ENCODE measurements around the gene PAPSS1.

The PAPSS1 gene

DNA sequence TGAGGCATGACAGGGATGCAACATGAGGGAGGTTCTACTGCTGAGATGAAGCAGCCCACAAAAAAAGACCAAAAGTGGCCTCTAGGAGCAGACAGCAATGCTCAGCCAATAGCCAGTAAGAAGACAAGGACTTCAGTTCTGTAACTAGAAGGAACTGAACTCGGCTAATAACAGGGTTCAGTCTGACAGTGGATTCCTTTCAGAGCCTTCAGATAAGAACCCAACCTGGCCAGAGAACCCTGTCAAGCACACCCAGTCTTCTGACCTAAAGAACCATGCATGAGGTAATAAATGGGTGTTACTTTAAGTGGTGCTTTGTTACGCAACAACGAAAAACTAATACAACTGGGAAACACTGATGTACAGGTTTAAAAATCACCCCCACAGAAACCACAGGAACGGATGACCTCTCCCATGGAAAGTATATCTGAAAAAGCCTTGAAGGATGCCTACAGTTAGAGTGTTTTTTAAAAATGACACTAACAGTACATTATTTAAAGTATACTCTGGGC is 94.6 kb downstream of the PAPSS1 start:
- DNase-seq (ENCODE audit: low read depth): no peak
- TF ChIP-seq, protein P1, sequence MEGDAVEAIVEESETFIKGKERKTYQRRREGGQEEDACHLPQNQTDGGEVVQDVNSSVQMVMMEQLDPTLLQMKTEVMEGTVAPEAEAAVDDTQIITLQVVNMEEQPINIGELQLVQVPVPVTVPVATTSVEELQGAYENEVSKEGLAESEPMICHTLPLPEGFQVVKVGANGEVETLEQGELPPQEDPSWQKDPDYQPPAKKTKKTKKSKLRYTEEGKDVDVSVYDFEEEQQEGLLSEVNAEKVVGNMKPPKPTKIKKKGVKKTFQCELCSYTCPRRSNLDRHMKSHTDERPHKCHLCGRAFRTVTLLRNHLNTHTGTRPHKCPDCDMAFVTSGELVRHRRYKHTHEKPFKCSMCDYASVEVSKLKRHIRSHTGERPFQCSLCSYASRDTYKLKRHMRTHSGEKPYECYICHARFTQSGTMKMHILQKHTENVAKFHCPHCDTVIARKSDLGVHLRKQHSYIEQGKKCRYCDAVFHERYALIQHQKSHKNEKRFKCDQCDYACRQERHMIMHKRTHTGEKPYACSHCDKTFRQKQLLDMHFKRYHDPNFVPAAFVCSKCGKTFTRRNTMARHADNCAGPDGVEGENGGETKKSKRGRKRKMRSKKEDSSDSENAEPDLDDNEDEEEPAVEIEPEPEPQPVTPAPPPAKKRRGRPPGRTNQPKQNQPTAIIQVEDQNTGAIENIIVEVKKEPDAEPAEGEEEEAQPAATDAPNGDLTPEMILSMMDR (conservative IDR thresholded peaks at IDR 0.05; ENCODE audit: low read depth, low read length): no peak
- no peak overlapping the region for H3K4me3 ChIP-seq (ENCODE audit: low read length)

GRCh38 chr4:107624024-107624423 is 96.0 kb downstream of the PAPSS1 start:
- no peak overlapping the region for H3K4me3 ChIP-seq (ENCODE audit: low read length)
- no peak for DNase-seq (ENCODE audit: low read depth)
- TF ChIP-seq, protein P1 (conservative IDR thresholded peaks at IDR 0.05; ENCODE audit: low read depth, low read length): no peak

DNA sequence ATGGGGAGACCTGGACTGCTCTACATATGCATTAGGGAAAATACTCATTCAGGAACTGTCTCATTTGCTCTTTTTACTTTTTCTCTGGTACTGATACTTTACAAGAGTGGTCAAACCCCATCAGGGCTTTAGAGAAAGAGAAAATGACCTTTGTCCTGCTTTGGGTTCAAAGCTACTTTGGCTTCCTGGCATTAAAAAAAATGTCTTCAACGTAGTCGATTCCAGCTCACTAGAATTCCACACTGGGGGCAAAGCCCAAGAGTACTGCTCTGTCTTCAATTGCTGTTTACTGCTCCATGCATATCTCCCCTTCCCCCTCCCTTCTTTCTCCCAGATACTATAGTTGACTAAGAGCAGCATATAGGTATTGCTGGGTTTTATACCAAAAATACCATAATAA is 98.0 kb downstream of the PAPSS1 start:
- H3K4me3 ChIP-seq (ENCODE audit: low read length): no peak overlapping the region
- DNase-seq (ENCODE audit: low read depth): no peak
- TF ChIP-seq, protein P1 (conservative IDR thresholded peaks at IDR 0.05; ENCODE audit: low read depth, low read length): no peak

- DNase-seq (ENCODE audit: low read depth): no peak
- no peak overlapping the region for H3K4me3 ChIP-seq (ENCODE audit: low read length)
- TF ChIP-seq, protein P1 (conservative IDR thresholded peaks at IDR 0.05; ENCODE audit: low read depth, low read length): no peak
Observed at GRCh38 chr4:107619731-107620130, 100.3 kb downstream of the PAPSS1 start.

DNA sequence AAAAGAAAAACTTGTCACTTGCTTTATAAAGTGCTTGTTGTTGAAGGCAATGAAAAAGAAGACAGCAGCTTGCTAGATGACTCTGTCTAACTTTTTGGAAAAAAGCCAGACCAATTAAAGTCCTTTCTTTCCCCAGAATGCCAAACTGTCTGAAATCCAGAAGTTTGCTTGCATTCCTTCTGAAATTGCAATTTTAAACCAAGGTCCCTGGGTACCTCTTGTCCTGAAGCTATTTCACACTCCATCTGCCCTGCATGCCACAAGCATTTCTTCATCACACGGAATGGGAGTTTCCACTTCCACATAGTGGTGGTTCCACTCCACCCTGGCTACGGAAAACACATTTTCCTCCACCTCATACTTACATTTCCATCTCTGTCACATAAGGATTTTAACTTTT is 101.0 kb downstream of the PAPSS1 start:
- TF ChIP-seq, protein P1 (conservative IDR thresholded peaks at IDR 0.05; ENCODE audit: low read depth, low read length): no peak
- H3K4me3 ChIP-seq (ENCODE audit: low read length): no peak overlapping the region
- peak; percentile 49 for DNase-seq (ENCODE audit: low read depth)

GRCh38 chr4:107618656-107619055 is 101.4 kb downstream of the PAPSS1 start:
- TF ChIP-seq, protein P1 (conservative IDR thresholded peaks at IDR 0.05; ENCODE audit: low read depth, low read length): no peak

GRCh38 chr4:107616838-107617389 is 103.1 kb downstream of the PAPSS1 start:
- H3K4me3 ChIP-seq (ENCODE audit: low read length): no peak overlapping the region
- DNase-seq (ENCODE audit: low read depth): no peak
- TF ChIP-seq, protein P1 (conservative IDR thresholded peaks at IDR 0.05; ENCODE audit: low read depth, low read length): no peak

More at GRCh38 chr4:107618656-107619055, 101.4 kb downstream of the PAPSS1 start:
- DNase-seq (ENCODE audit: low read depth): no peak
- no peak overlapping the region for H3K4me3 ChIP-seq (ENCODE audit: low read length)
